HG02571 (cell line): ENCODE results near the gene F12.

Experiments
- ATAC-seq: cut with Tn5 transposase; IDR thresholded peaks from one replicate; pipeline ENCODE4 v1.9.1; 2021; ENCODE audit warnings: mild to moderate bottlenecking, moderate library complexity; ENCODE audit not compliant: unreplicated experiment

F12 gene

DNA sequence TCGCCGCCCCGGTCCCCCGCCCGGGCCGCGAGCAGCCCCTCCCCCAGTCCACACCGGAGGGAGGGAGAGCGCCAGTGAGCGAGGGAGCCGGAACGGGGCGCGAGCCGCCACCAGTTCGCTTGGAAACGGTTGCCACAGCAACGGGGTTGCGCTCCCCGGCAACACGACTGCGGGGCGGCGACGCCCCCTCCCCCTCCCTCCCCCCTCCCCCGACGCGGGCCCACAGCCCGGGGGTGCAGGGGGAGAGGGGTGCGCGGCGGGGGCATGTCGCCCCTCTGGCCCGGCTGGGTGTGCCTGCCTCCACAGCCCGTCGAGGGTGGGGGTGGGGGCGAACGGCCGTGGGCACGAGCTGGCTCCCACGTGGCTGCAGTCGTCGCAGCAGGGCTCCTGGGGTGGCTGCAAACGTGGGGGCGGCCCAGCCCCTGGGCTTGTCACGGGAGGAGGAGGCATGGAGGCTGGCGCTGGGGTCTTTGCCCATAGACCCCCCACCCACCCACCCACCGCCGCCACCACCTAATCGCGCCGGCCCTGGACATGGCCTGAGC is 37.8 kb upstream of the F12 start:
- ATAC-seq = peak; percentile 5

DNA sequence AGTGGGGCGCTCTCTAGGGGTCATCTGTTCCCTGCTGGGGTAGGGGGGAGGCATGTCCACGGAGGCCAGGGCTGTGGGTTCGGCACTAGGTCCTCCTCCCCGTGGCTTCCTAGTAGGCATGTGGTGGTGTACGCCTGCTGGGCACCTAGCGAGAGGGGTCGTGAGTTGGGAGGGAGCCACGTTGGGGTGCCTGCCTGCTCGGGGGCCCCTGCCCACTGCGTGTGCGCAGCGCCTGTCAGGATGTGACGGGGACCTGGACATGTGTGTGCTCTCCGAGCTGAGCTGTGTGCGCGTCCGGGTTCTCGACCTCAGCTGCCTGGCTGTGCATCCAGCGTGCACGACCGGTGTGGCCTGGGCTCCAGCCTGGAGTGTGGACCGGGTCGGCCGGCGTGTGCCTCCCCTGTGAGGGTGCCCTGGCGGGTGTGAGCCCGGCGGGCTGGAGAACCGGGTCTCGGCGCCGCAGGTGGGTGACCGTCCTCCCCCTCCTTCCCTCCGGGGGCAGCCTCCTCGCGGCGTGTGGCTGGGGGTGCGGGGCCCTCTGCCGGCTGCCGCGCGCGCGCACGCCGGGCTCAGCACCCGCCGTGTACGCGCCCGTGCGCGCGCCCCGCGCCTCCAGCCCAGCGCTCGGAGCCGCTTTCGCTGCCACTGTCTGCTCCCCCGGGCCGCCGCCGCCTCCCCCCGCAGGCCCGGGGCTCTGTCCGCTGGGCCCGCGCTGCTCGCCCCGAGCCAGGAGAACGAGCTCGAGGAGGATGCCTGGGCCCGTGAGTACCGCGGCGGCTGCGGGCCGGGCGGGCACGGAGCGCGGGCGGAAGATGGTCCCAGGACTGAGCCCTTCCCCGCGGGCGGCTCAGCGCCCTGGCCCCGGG is 37.1 kb upstream of the F12 start, which contains the start of gene PRR7:
Gene PRR7, plus strand, starts transcription at position 615 of the 866 bp plus-strand sequence. CDS start 8,254 bp downstream, outside the sequence.
- ATAC-seq = peak; percentile 46

DNA sequence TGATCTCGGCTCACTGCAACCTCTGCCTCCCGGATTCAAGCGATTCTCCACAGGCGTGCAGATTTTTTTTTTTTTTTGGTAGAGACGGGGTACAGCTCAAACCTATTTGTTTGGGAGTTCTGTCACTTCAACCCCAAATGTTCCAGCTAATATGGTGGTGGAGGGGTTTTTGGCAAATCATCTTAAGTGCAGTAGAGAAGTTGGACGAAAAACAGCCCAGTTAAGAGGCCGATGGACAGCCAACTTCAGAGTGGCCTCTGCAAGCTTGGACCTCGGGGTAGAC is 36.5 kb upstream of the F12 start:
- no peak for ATAC-seq

DNA sequence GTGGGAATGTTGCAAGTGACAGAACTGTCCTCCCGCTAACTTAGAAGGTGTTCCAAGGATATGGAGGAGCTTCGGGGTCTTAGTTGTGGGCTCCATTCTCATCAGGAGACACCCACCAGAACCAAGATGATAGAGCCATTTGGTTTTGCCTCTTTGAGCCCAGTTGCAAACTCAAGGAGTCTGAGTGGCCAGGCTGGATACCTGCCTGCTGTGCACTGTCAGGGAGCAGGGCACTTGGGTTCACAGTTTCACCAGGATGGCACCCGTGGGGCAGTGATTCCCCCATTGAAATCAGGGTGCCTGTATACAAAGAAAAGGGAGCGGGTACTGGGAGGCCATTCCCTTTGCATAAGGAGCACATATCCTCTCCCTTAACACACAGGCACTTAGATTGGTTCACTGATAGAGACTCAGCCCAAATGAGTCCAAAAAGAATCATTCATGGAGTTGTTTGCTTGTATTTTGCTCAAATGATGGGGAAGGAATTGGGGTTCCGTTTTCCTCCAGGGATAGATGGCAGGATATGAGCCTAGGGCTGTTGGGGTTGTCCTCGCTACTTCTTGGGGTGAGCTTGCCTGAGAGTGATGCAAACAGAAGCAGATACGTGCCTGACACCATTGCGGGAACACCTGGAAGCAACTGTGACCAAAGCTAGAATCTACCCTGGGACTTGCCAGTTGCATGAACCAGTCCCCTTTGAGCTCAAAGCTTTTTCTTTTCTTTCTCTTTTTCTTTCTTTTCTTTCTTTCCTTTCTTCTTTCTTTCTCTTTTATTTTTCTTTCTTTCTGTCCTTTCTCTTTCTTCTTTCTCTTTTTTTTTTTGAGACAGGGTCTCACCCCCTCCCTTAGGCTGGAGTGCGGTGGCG is 35.9 kb upstream of the F12 start:
- ATAC-seq = no peak

DNA sequence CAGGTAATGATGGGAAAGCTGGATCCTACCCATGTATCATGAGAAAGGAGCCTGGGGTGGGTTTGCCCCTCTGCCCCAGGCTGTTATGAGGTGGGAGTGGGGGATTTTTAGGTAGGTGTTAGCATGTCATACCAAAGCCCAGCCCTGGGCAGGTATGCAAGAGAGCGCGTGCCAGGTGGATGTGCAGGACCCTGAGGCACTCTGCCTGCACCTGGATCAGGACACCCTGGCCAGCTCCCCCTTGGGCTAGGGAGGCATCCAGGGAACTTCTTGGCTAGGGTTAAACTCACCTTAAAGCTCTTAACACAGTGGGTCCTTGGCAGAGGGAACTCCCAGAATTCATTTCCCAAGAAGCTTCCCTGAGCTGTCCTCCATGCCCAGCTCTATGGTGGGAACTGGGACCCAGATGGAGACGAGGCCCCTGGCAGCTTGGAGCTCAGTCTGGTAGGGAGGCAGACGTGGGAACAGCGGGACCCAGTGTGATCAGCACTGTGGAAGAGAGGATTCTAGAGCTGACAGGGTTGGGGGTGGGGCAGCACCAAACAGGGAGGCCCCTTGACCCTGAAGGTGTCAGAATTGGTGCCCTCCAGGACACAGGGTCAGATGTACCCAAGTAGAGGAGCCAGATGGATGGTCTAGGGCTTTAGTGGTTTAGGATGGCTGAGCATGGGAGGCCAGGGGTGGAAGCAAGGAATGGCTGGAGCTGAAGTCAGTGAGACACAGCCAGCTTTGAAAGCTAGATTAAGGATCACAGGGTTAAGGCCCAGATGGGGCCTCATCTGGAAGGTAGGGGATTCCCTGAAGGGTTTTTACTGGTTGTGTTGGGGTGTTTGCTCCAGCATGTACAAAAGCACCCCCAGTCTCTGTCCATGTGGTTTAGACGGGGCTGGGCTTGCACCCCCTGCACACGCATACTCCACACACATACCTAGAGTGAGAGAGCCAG is 35.0 kb upstream of the F12 start:
- no peak for ATAC-seq

DNA sequence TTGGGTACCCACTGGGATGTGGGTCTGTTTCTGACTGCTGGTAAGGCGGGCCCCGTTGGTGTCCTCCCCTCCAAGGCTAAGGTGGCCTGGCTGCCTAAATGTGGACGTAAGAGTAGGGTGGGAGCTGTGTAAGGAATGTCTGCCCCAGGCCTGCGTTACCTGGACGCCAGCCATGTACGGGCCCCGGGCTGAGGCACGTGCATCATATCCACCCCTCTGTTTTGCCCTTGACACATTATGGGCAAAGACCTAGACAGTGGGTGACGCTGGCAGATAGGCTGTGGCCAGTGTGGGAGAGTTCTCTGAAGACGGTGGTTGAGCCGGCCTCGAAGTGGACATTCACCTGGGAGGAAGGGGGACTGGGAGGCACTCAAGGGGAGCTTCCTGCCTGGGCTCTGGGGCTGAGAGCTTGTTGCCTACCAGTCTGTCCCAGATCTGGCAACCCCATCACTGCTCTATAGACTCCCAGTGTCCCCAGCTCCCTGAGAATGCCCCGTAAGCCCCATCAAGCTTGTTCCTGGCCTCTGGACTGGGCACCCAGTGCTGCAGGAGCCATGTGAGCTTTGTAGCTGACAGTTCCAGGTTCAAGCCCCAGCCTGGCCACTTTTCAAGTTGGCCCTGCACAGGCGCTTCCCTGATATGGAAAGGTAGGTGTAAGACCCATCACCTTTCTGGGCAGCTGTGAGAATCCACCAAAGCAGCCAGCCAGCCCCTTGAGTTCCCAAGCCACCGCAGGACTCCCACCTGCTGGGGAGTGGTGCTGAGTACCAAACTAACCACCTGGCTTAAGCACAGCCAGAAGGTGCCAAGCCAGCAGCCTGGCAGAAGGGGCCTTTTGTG is 34.0 kb upstream of the F12 start:
- no peak for ATAC-seq

DNA sequence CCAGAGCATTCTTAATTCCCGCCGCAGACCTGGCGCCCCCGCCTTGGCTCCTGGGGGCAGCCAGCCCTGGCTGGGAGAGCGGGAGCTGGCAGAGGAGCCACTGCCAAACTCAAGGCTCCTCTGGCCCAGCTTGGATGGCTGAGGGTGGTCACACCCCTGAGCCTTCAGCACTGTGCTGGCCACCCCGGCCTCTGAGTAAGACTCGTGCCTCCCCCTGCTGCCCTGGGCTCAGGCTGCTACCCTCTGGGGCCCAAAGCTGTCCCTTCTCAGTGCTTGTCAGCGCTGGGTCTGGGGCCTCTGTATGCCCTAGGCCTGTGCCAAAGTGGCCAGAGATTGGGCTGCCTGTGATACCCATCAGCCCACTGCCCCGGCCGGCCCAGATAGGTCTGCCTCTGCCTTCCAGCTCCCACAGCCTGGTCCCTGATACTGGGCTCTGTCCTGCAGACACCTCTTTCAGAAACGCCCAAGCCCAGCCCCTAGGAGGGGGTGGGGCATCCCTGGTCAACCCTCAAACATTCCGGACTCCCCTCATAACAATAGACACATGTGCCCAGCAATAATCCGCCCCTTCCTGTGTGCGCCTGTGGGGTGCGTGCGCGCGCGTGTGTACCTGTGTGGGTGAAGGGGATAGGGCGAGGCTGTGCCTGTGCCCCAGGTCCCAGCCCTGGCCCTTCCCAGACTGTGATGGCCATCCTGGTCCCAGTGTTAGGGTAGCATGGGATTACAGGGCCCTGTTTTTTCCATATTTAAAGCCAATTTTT is 32.9 kb upstream of the F12 start:
- no peak for ATAC-seq

DNA sequence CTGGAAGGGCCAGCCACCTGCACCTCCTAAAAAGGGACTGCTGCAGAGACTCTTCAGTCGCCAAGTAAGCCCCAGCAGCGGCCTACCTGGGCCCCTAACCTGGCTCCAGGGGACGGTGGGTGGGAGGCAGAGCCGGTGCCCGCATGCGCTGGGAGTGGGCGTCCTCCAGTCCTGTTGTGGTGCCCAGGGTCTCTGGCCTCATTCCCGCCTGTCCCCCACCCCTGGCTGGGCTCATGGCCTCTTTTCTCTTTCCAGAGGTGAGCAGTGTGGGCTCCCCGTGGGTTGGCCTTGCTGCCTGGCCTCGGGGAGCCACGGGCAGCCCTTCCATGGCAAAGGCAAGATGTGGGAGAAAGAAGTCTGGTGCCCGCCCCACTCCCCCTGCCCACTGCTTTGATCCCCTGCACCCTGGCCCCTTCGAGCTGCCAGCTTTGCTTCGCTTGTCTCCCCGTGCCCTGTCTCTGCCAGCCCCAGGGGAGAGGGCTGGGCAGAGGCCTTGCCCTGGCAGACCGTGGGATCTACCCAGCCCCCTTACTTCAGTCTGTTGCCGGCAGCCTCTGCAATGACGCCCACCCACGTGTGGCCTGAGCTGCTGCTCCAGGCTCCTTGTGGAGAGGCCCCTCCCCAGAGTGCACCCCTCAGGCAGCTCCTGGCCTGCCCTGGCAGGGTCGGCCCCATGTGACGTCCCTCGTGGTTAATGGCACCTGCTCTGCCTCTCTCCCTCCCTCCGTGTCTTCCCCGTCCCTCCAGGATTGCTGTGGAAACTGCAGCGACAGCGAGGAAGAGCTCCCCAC is 31.8 kb upstream of the F12 start:
- no peak for ATAC-seq

DNA sequence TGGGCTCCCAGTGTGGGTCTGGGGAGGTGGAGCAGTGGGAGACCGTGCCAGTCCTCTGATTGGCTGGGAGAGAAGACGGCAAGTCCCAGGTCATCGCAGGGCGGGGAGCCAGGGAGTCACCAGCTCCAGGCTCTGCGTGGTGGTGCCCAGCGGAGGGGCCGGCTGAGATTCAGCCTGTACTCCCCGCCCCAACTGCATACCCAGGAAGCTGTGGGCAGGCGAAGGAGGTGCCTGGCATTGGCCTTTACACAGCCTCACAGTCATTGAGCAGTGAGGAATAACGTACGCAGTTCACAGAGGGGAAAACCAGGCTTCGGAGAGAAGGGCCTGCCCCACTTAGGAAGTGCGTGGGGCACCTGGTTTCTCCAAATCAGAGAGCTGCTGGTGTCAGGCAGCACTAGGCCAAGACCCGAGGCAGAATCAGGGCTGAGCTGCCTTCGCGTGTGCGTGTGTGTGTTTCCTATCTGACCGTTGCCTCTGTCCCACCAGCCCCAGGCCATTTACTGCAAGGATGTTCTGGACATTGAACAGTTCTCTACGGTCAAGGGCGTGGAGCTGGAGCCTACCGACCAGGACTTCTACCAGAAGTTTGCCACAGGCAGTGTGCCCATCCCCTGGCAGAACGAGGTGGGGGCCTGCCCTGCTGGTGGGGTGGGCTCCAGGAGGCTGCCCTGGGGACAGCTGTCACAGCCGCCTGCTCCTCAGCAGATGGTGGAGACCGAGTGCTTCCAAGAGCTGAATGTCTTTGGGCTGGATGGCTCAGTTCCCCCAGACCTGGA is 31.0 kb upstream of the F12 start:
- no peak for ATAC-seq

DNA sequence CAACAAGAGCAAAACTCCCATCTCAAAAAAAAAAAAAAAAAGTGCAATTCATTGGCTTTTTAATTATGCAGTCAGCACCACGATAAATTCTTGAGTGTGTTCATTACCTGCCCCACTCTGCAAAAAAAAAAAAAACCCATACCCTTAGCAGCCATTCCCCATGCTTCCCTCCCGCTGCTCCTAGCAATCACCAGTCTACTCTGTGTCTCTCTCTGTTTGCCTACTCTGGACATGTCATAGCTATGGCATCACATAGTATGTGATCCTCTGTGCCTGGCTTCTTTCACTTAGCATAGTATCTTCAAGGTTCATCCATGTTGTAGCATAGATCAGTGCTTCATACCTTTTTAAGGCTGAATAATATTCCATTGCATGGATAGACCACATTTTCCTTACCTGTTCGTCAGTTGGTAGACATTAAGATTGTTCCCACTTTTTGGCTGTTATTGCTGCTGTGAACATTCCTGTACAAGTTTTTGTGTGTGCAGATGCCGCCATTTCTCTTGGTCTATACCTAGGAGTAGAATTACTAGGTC is 30.2 kb upstream of the F12 start:
- ATAC-seq = no peak

DNA sequence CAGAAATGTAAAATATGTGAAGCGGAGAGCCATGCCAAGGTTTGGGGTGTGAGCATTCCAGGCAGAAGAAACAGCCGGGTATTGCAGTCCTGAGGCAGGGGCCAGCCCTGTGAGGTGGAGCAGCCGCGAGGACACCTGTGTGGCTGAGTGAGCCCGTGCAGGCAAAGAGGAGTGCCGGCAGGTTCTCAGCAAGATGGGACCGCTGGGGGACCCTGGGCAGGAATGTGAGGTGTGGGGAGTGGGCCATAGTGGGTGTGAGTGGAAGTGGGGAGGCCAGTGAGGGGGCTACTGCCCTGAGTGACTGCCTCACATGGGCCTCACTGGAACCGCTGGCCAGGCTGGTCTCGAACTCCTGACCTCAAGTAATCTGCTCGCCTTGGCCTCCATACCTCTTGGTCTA is 29.1 kb upstream of the F12 start:
- ATAC-seq = no peak

DNA sequence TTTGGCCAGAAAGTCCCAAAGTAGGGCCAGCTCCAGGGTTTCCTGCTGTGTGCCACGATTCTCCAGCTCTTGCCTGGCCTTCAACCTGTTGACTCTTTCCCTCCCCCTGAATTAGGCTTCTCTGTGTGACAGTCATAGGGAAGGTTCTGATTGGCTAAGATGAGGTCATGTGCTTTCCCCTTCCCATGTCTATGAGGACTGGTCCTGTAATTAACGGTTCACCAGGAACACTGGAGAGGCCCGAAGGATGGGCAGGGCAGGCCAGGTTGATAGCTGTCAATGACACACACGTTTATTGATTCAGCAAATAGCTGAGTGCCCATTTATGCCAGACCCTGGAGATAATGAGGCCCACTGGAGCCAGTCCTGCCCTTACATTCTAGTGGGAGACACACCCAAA is 28.3 kb upstream of the F12 start:
- no peak for ATAC-seq

DNA sequence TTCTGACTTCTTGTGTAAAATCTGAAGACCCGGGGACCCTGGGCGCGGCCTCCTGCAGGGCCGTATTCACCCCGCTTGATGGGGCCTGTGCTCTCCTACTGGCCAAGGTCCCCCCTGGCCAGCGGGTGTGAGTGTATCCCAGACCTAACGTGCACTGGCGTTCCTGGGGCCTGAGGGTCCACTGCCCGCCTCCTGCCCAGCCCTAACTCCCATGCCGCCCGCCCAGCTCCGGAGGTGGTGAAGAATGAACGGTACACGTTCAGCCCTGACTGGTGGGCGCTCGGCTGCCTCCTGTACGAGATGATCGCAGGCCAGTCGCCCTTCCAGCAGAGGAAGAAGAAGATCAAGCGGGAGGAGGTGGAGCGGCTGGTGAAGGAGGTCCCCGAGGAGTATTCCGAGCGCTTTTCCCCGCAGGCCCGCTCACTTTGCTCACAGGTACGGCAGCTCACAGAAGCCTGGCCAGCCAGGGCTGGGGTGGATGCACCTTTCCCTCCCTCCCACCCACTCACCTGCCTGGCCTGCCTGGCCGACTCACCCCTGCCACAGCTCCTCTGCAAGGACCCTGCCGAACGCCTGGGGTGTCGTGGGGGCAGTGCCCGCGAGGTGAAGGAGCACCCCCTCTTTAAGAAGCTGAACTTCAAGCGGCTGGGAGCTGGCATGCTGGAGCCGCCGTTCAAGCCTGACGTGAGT is 26.6 kb upstream of the F12 start:
- ATAC-seq = no peak

DNA sequence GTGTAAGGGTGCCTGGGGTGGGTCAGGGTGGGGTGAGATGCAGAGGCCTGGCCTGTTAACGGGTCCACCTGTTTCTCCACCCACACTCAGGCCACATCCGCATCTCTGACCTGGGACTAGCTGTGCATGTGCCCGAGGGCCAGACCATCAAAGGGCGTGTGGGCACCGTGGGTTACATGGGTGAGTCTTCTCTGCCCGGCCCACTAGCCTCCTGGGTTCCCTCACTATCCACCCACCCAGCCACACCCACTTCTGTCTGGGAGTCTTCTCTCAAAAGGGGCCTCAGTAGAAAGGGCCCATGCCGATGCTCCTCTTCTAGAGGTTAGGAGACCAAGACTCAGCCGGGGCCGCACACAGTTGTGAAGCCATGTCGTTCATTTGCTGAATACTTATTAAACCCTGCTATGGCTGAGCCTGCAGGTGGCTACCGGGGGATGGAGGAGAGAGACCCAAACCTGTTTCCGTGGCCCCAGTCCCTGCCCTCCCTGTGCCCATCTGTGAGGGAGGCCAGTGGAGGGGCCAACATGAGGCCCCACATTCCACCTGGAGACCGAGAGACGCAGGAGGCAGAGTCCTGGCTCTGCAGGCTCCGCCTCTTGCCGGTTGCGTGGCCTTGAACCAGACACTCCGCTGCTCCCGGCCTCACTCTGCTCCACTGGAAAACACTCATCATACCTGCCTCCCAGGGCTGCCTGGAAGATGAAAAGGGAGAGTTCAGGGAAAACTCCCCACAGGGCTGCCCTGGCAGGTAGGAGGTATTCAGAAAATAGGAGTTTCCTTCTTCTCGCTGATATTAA is 25.8 kb upstream of the F12 start:
- ATAC-seq = no peak

DNA sequence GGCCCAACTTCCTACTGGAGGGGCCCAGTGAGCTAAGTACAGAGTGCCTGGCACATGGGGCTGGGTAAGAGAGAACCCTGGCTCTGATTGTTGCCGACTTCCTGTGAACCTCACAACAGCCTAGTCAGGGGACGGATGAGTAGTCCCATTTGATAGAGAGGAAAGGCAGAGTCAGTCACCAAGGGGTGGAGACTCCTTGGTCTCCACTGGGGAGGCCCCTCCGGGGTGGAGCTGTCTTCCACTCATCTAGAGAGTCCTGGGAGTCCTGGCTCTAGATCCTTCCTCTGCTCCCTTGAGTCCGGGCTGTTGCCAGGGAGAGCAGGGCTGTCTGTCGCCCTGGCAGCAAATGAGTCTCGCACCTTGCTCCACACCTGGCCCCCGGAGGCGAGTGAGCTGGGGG is 25.1 kb upstream of the F12 start:
- no peak for ATAC-seq

DNA sequence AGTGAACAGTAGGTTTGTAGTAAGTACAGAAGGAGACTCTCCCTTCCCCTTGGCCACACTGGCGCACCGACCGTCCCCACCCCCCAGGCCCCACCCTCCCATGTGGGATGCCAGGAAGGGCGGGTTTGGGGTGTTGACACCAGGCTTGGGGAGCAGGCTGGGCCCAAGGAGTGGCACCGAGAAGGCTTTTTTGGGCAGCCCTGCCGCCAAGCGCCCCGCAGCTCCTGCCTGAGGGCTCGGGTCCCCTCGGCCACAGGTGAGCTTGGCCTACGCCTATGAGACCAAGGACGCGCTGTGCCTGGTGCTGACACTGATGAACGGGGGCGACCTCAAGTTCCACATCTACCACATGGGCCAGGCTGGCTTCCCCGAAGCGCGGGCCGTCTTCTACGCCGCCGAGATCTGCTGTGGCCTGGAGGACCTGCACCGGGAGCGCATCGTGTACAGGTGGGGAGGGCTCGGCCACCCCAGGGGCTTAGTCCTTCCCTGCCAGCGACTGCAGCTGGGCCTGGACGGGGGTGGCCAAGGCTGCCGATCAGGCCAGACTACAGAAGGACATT is 24.4 kb upstream of the F12 start:
- ATAC-seq = no peak
